ENCODE measurements around the gene RPA1. TPM values are rescaled to one million over a fixed set of nuclear protein-coding genes. Genes with fewer than 3 reads are reported as not detected.

Gene RPA1
- total and polyA plus RNA-seq, 2 of the 4 experiments (the other 2 are of a cell fraction), result 38.4 to 48.2 TPM

DNA sequence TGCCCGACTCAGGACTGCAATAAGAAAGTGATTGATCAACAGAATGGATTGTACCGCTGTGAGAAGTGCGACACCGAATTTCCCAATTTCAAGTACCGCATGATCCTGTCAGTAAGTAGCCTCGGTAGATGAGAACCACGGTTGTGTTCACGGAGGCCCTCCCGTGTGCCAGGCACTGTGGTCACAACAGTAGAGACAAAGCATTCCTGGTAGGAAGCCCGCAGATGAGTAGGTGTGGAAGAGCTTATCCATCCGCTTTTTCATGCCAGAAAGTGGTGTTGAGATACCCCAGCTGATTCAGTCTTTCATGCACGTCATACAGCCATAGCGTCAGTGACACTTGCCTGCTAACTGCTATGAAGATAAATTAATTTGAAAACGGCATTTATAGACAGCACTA lies 58.9 kb downstream of the RPA1 start:
- Histone ChIP-seq H3K14ac (replicated peaks; ENCODE audit: low read depth, low read length) (no peak overlapping the region), H2BK15ac (ENCODE audit: low read depth, low read length) (no peak overlapping the region), H3K4ac (ENCODE audit: low read depth, low read length) (no peak overlapping the region), H3K9me1 (ENCODE audit: insufficient read depth, low read length) (no peaks in the 10 kb centered on the region), H3K4me2 (ENCODE audit: low read depth, low read length) (no peak overlapping the region), H3K9ac (ENCODE audit: low read depth, low read length) (no peak overlapping the region), H2BK120ac (ENCODE audit: low read depth, low read length) (no peak overlapping the region), H4K5ac (ENCODE audit: low read depth, low read length) (no peak overlapping the region), H2AFZ (replicated peaks; ENCODE audit: low read length, poor library complexity) (no peak overlapping the region), H2AK5ac (ENCODE audit: low read depth, low read length) (no peak overlapping the region), H2BK5ac (ENCODE audit: low read depth, low read length, poor library complexity, severe bottlenecking) (no peak overlapping the region), H2AK9ac (replicated peaks; ENCODE audit: low read depth, low read length, poor library complexity) (no peak overlapping the region), H4K20me1 (ENCODE audit: insufficient read depth, low read length) (no peaks in the 10 kb centered on the region), H3K4me3 (ENCODE audit: insufficient read depth, low read depth, low read length) (no peak overlapping the region), H4K91ac (ENCODE audit: insufficient read depth, low read depth, low read length) (no peak overlapping the region), H3K36me3 (ENCODE audit: control insufficient read depth, insufficient read depth, low read length) (peaks cover 40% of the 10 kb centered on the region), H3K27me3 (ENCODE audit: control insufficient read depth, insufficient read depth, low read length) (no peaks in the 10 kb centered on the region), H3K27ac (ENCODE audit: insufficient read depth, low read length) (no peak overlapping the region), H3K56ac (ENCODE audit: extremely low read depth, insufficient read depth, low read length) (no peak overlapping the region), H4K8ac (ENCODE audit: low read depth in 2 of 2, low read length in 2 of 2) (no peak overlapping the region), H3K18ac (ENCODE audit: low read depth, low read length) (no peak overlapping the region), H3K79me1 (ENCODE audit: low read depth in 1 of 2, low read length in 2 of 2) (no peaks in the 10 kb centered on the region), H3K9me3 (ENCODE audit: control insufficient read depth, insufficient read depth, low read length) (no peaks in the 10 kb centered on the region), H3K23ac (ENCODE audit: low read depth, low read length) (no peak overlapping the region), H2BK20ac (ENCODE audit: low read depth, low read length) (no peak overlapping the region), H3K4me1 (ENCODE audit: control insufficient read depth, insufficient read depth, low read length) (no peaks in the 10 kb centered on the region)
- DNase-seq, result no peak
- in situ Hi-C loops (cut with MboI; ENCODE audit: low sequenced_read_pairs) (no loop called here), dilution Hi-C loops (cut with HindIII; ENCODE audit: low sequenced_read_pairs, unreplicated experiment) (no loop called here), intact Hi-C loops (cut with micrococcal nuclease) (no loop called here)
- 84% methylated on average over 9 of the region's 14 CpGs; no CpG with 5 or more reads in 1 of the 2 experiments for WGBS, 2 experiments (ENCODE audit: extremely low coverage in 2 of 2, insufficient read length in 1 of 2)
- ATAC-seq (ENCODE audit: low read depth), result no peak
- ChIA-PET CTCF (no interaction called here), POLR2A (ENCODE audit: unreplicated experiment) (no interaction called here)
- TF ChIP-seq CHD1 (IDR thresholded peaks at IDR 0.05; ENCODE audit: low read depth, low read length) (no peak), CEBPB (IDR thresholded peaks at IDR 0.05; ENCODE audit: low read depth, low read length) (no peak), MAZ (IDR thresholded peaks at IDR 0.05; ENCODE audit: borderline replicate concordance, low read depth, low read length) (no peak), RAD21 (IDR thresholded peaks at IDR 0.05; ENCODE audit: low read length) (no peak), SMC3 (IDR thresholded peaks at IDR 0.05; ENCODE audit: low read depth, low read length) (no peak), BHLHE40 (IDR thresholded peaks at IDR 0.05; ENCODE audit: low read depth, low read length) (no peak), MAFK (IDR thresholded peaks at IDR 0.05; ENCODE audit: low read depth, low read length) (no peak), RFX5 (IDR thresholded peaks at IDR 0.05; ENCODE audit: low read depth, low read length) (no peak)
- TF ChIP-seq, protein P1, sequence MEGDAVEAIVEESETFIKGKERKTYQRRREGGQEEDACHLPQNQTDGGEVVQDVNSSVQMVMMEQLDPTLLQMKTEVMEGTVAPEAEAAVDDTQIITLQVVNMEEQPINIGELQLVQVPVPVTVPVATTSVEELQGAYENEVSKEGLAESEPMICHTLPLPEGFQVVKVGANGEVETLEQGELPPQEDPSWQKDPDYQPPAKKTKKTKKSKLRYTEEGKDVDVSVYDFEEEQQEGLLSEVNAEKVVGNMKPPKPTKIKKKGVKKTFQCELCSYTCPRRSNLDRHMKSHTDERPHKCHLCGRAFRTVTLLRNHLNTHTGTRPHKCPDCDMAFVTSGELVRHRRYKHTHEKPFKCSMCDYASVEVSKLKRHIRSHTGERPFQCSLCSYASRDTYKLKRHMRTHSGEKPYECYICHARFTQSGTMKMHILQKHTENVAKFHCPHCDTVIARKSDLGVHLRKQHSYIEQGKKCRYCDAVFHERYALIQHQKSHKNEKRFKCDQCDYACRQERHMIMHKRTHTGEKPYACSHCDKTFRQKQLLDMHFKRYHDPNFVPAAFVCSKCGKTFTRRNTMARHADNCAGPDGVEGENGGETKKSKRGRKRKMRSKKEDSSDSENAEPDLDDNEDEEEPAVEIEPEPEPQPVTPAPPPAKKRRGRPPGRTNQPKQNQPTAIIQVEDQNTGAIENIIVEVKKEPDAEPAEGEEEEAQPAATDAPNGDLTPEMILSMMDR (conservative IDR thresholded peaks at IDR 0.05; ENCODE audit: low read depth, low read length), result no peak
- TF ChIP-seq, protein P2, sequence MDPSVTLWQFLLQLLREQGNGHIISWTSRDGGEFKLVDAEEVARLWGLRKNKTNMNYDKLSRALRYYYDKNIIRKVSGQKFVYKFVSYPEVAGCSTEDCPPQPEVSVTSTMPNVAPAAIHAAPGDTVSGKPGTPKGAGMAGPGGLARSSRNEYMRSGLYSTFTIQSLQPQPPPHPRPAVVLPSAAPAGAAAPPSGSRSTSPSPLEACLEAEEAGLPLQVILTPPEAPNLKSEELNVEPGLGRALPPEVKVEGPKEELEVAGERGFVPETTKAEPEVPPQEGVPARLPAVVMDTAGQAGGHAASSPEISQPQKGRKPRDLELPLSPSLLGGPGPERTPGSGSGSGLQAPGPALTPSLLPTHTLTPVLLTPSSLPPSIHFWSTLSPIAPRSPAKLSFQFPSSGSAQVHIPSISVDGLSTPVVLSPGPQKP (IDR thresholded peaks at IDR 0.05; ENCODE audit: borderline replicate concordance, low read depth, low read length), result no peak
- BruUV-seq (replicated peaks), result no TSS peak

Measured in IMR-90 (cell line).